ENCODE data around the gene CD6. TPM values are rescaled to one million over a fixed set of nuclear protein-coding genes. Genes with fewer than 3 reads are reported as not detected.
"Not testable (repeated sequence)": the region's sequence is repeated elsewhere in the genome, so short reads cannot be mapped to it uniquely, and the experiment has no call there.

CD6 gene
- total RNA-seq, 1 donor from 2014 or later: 1.6 TPM

GRCh38 chr11:60951904-60952741 is 19.4 kb upstream of the CD6 start, which contains the start of gene SLC15A3:
SLC15A3 (minus strand) TSS chr11:60952176; CDS start chr11:60951551, 625 bp downstream.
- no peak for DNase-seq (ENCODE audit: extremely low read depth, low read depth, low spot score)

GRCh38 chr11:60952742-60953170 is 18.7 kb upstream of the CD6 start:
- DNase-seq (ENCODE audit: extremely low read depth, low read depth, low spot score): no peak

- DNase-seq (ENCODE audit: extremely low read depth, low read depth, low spot score): no peak
Measured at GRCh38 chr11:60953781-60954180, 17.7 kb upstream of the CD6 start.

DNA sequence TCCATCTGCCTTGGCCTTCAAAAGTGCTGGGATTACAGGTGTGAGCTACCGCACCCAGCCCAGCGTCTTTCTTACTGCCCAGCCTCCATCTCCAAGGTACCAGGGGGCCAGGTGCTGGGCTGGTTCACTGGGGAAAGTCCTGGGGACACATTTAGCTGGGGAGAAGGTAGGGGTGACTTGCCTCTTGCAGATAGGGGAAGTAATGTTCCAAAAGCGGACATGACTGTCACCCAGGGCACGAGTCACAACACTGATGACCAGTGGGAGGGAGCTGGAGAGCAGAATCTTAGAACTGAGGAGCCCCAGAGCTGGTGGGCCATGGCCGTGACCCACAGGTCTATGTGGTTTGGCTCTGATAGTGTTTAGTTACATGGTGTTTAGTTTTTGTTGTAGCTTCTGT is 17.1 kb upstream of the CD6 start:
- DNase-seq (ENCODE audit: extremely low read depth, low read depth, low spot score): no peak

GRCh38 chr11:60955571-60955970 is 15.9 kb upstream of the CD6 start:
- no peak for DNase-seq (ENCODE audit: extremely low read depth, low read depth, low spot score)

DNA sequence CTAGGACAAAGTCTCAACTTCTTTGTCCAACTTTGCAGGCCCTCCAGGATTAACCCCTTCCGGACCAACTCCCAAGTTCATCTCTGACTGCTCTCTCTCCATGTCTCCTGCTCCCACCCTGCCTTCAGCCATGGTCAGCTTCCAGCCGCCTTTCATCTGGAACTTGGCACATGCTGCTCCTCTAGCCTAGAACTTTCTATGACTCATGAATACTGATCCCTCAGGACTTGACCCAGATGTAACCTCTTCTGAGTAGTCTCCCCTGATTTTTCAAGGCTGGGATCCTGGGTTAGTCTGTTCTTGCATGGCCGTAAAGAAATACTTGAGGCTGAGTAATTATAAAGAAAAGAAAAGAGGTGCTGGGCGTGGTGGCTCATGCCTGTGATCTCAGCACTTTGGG is 14.3 kb upstream of the CD6 start:
- no peak for DNase-seq (ENCODE audit: extremely low read depth, low read depth, low spot score)

GRCh38 chr11:60959431-60959830 is 12.0 kb upstream of the CD6 start:
- no peak for DNase-seq (ENCODE audit: extremely low read depth, low read depth, low spot score)

DNA sequence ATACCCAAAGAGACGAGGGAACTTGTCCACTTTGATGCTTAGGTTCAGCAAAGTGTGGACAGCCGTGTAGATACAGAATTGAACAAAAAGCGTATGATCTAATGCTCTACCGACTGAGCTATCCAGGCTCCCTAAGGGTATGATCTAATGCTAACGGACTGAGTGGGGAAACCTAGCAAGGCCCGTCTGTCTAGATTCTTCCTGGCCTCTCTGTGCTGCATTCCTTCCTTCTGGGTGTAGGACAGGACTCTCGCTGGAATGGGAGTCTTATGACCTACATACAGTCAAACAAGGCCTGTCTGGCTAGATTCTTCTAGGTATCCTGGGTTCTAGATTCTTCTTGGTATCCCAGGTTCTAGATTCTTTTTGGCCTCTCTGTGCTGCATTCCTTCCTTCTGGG is 11.1 kb upstream of the CD6 start:
- DNase-seq (ENCODE audit: extremely low read depth, low read depth, low spot score): no peak

GRCh38 chr11:60964801-60965200 is 6.7 kb upstream of the CD6 start:
- DNase-seq (ENCODE audit: extremely low read depth, low read depth, low spot score): no peak

DNA sequence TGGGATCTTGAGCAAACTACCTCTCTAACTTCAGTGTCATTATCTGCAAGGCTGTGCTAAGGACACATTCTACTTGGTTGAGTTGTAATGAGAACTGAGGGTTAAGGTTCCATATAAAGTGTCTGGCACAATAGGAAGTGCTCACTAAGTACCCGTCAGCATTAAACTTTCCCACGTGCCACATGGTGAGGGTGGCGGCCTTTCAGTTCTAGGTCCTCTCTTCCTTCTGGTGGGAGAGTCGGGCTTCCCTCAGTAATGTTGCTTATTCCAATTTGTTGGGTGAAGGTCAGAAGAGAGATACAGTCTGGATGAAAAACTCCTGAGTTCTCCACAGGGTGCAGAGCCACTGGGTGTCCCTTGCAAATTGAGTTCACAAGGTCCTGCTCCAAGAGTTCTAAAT is 4.6 kb upstream of the CD6 start:
- DNase-seq (ENCODE audit: extremely low read depth, low read depth, low spot score): no peak

DNA sequence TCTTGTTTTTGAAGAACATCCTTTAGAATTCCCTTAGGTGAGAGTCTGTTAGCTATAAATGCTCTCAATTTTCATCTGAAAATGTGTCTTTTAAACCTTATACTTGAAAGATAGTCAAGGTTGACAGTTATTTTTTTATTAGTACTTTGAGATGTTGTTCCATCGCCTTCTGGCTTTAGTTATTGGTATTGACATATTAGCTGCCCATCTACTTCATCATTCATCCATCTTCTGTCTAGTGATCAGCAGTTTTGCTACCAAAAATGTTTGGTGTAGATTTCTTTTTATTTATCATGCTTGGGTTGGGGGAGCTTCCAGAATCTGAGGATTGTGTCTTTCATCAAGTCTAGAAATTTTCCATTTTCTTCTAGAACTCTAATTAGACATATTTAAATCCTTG is 3.3 kb upstream of the CD6 start:
- no peak for DNase-seq (ENCODE audit: extremely low read depth, low read depth, low spot score)

GRCh38 chr11:60970369-60970774 is 1.1 kb upstream of the CD6 start:
- no peak for DNase-seq (ENCODE audit: extremely low read depth, low read depth, low spot score)

DNA sequence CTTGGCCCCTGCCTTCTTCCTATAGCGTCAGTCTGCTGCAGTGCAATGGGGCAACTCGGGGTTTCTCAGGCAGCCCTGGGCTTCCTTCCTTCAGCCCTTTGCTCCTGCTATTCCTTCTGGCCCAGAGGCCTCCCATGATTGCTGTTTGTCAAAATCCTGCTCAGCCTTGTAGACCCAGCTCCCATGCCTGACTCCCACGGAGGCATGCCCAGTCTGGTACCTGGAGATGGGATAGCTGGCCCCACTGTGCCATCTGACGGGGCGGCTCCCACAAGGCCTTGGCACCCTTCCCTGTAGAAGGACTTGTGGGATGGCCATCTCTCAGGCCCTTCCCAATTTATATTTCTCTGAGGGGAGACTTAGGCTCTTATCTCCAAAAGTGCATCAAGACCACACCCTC is 590 bp upstream of the CD6 start:
- DNase-seq (ENCODE audit: extremely low read depth, low read depth, low spot score): no peak

DNA sequence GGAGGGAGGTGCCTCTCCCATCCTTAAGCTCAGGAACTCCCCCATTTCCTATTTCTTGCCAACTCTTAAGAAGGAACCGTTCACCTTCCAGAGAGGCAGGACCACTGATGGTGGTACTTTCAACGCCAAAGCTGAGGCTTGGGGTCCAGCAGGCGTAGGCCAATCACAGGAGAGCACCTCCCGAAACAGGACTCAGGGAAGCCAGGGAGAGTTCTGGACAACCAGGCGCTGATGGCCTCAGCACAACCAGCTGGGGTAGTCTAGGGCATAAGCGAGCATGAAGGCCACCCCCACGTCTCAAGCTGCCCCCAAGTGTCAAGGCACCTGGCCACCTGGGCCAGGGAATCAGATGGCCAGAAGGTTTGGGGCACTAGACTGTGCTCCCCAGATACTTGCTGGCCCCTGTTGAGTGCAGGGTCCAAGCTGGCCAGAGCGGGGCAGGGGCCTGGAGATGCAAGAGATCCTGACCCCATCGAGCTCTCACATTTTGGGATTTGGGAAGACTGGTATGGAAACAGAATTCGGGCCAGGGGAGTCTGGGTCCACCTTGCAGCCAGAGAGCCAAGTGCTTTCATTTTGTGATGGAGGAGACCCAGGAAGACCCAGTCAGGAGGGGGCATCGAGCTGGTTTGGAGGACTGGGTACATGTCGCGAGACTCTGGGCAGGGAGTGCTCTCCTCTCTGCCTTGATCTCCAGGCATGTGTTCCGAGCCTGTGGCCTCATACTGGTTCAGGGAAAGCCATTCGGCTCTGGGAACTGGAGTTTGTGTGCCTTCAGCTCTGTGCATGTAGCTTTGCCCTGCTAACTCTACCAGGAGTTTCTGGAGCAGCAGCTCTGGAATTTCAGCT is 926 bp downstream of the CD6 start:
- DNase-seq (ENCODE audit: extremely low read depth, low read depth, low spot score): no peak

DNA sequence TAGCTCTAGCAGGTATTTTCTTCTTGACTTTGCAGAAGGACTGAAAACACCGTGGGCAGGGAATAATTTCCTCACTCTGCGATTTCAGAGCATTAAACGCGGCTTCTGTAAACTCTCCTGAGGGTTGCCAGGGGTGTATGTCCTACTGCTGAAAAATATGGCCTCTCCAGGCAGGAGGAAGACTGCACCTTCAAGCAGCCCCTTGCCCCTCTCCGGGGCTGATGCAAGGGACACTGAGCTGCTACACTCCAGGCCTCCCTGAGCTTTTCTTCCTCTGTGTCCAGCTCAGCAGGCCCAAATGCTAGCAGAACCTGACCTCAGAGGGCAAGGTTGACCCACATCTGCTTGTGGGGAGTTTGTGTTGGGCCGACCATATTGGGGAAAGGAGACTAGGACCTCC is 2.2 kb downstream of the CD6 start:
- DNase-seq (ENCODE audit: extremely low read depth, low read depth, low spot score): no peak

DNA sequence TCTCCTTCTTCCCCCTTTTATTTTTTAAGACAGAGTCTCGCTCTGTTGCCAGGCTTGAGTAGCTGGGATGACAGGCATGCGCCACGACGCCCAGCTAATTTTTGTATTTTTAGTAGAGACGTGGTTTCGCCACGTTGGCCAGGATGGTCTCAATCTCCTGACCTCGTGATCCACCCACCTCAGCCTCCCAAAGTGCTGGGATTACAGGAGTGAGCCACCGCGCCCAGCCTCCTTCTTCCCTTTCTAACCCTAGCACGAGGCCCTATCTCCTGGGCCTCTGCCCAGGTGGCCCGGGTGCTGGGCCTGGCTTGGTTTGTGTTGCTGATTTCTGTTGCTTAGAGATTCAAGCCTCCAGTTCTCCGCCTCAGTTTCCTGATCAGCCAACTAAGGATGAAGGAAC is 2.8 kb downstream of the CD6 start:
- DNase-seq (ENCODE audit: extremely low read depth, low read depth, low spot score): not testable (repeated sequence)

DNA sequence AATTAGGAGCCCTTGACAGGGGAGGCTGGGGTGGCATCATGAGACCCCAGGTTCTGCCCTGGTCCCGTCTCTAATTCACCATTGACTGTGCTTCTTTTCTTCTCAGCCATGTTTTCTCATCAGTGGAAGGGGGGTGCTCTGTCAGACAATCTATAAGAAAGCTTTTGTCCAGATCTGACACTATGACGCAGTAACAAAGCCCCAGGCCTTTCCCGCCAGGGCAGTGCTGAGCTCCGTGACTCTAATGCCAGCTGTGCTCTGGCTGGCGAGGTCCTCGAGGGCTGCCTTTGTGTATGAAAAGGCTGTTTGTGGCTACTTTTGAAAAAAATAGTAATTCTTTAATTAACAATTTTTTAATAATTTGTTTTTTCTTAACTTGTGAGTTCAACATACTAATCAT is 3.2 kb downstream of the CD6 start:
- no peak for DNase-seq (ENCODE audit: extremely low read depth, low read depth, low spot score)

GRCh38 chr11:60977224-60977623 is 5.7 kb downstream of the CD6 start:
- DNase-seq (ENCODE audit: extremely low read depth, low read depth, low spot score): no peak

- no peak for DNase-seq (ENCODE audit: extremely low read depth, low read depth, low spot score)
Measured at GRCh38 chr11:60977836-60978235, 6.4 kb downstream of the CD6 start.

DNA sequence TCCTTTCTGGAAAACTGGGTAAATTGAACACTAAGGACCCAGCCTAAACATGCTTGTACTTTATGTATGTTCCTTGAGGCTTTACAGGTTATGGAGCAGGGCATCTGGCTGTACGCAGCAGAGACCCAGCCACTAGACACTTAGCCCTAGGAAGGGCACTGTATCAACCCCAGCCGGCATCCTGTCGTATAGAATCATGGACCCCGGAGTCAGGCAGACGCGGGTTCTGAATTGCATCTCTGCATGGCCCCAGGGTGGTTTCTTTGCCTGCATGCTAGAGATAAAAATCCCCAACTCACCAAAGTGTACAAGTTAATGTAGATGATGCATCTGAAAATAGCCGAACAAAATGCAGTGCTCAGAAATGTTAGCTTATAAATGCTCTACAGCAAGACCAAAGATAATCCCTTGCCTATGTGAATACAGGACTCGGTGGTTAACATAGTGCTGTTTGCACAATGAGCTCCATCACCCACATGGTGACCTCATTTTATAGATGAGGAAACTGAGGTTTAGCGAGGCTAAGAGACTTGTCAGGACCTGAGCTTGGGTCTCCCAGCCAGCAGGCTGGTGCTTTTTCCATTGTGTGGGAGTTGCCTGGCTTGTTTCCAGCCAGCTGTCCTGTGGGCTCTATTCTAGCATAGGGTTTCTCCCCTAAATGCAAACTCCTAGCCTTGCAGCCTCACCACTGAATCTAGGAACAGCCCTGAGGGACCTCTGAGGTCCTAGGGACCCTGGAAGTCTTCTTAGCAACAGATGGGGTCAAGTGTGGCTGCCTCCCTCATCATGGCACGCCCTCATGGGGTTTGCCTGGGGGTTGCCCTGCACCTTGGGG is 7.3 kb downstream of the CD6 start:
- DNase-seq (ENCODE audit: extremely low read depth, low read depth, low spot score): no peak

DNA sequence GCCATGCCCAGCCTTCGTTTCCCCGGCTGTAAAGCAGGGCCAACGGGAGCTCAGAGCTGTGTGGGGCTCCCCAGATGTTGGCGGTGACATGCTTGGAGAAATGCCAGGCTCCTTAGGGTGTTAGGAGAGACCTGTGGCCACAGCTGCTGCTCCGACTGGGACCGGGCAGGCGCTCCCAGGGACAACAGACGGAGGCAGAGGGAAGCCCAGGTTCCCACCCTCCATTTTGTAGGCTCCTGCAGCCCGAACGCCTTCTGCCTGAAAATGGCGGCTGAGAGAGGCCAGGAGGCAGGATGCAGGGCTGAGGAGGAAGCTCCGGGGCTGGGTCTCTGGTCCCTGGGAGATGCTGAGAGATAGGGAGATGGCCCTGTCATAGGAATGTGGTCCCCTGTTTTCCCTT is 10.0 kb downstream of the CD6 start:
- no peak for DNase-seq (ENCODE audit: extremely low read depth, low read depth, low spot score)
